NCI-H2227 treated with DMSO at 0.1 percent for 48 hours (cell line): ENCODE data around the gene TOR4A.

Experiments used
- DNase-seq: peaks from one replicate; lab custom pipeline; 2025; lab: John Stamatoyannopoulos, UW

TOR4A gene

DNA sequence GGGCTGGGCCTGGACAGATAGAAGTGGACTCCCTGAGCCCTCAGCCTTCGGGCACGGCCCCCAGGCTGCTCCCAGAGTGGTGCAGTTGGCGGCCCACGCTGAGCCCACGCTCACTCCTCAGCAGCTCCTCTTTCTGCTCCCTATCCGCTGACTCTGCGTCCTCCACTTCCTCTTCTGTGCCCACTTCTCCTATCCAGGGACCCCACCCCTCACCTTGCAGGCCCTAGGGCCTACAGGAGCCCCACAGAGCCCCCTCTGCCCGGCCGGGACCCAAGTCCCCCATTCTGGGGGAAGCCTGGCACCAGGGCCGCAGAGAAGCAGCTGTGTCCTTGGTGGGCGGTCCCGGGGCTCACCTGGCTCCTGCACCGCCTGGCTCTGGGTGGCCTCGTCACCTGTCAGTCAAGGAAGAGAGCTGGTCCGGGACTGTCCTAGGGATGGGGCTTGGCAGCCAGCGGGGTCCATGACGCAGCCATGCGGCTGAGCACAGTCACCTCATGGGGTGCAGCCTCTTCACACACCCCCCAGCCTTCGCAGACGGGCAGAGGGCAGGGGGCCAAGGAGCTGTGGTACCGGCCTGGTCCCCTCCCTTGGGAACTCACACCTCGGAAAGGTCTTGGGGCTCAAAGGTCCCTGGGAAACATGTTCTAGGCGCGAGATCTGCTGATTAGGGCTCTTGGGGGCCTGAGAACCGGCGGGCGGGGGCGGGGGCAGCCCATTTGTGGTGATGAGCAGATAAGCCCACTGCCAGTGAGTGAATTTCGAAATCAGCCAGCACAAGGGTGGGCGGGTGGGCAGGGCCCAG, 29.9 kb downstream of the TOR4A start:
- DNase-seq: no peak

DNA sequence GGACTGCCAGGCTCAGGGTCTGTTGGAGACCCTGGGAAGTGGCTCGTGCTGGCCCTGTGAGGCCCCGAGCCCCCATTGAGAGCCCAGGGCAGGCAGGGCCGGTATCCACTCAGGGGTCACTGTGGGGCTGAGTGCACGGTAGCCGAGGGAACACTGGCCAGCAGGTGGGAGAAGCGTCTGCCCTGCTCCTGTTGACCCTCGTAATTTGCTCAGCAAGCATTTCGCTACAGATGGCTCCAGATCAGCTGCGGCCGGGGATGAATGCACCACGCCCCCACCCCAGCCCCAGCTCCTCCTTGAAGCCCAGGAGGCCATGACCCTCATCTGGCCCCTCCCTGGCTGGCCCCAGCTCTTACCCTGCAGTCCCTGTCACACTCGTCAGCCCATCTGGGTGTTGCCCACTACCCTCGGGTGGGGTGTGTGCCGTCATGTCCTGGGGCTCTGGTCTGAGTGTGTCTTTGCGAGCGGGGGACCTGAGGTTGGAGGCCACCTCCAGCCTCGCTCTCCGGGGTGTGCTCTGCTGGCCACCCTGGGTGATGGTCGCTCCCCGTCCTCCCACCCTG, 30.6 kb downstream of the TOR4A start:
- DNase-seq: peak; percentile 13

DNA sequence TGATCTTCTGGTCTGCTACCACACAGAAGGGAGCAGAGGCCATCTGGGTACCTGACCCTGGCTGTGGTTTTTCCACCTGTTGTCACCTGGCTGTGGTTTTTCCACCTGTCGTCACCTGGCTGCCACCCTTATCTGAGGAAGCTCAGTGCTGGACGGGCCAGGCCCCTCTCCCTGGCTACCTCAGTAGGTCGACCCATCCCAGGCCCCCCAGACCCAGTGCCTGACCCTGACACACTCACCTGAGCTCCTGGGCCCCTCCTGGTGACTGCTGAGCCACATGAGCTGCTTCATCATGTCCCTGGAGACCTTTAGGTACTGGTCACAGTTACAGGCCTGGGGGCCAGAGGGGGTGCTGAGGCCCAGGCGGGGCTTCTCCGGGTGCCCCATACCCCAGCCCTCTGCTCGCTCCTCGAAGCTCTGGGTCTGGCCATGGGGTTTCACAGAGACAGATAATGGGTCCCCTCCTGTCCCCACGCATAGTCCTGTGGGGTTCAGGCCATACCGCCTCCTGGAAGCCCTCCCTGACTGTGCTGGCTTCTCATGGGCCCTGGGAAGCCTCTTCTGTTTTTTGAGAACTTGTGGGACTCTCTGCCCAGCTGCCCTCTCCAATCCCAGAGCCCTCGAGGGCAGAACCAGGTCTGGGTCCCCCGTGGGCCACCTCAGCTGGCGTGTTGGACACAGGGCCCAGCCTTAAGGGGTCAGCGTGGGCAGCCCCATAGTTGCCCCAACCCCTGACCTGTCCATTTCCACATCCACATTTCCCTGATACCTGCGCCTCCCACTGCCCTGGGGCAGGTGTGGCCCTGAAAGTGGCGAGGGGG, 32.1 kb downstream of the TOR4A start:
- DNase-seq: no peak

DNA sequence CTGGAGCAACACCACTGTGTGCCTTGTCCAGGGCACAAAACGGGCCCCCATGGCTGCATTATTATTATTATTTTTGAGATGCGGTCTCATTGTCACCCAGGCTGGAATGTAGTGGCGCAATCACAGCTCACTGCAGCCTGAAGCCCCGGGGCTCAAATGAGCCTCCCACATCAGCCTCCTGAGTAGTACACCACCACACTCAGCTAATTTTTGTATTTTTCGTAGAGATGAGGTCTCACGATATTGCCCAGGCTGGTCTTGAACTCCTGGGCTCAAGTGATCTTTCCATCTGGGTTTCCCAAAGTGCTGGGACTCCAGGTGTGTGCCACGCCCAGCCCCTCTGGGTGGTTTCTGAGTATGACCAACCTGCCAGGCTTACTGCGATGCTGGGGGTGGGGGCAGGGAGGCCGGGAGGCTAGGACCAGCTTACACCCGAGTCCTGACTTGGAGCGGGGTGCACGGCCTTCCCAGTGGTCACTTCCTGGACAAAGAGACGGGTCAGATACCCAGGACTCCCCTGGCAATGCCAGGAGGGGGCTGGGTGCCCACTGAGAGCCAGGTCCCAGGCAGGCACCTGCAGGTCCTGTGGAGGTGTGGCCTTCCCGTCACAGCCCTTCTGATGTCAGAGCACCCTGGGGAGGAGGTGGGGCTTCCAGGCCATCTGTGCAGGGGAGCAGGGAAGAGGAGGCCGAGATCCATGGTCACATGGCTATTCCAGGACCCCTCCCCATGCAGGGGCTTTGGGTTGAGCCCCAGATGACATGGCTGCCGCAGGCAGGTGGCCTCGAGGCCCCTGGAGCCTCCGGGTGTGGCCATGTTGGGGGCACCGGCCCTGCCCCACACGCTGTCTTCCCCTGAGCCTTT, 32.9 kb downstream of the TOR4A start:
- no peak for DNase-seq

DNA sequence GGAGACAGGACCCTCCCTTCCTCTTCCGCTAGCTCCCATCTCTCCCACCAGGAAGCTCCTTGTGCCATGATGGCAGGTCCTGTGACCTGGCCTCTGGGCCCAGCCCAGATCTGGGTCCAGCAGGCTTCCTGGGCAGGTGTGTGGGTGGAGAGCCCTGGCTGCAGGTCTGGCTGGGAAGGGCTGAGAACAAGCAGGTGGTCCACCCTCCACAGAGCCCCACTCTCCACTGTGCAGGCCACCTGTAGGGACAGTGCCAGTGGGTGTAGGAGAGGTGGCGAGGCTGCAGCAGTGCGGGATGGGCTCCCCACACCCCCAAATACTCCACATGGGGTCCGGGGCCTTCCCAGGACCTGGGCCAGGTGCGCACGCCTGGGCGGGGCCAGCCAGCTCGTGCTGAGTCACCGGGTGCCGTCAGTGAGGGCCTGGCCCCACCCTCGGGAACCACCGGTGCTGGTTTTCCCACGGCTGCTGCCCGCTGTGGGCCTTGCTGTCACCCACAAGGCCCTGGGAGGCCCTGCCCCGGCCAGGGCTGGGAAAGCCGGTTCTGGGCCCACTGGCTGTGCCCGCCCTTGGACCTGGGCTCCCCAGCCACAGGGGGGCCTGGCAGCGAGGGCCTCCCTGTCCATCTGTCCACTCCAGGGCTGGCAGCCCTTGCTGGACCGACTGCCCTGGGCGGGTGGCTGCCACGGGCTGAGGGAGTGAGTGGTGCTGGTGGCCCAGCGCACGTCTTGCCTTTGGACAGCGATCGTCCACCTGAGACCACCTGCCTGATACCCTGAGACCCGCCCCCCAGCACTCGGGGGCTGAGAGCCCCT, 33.9 kb downstream of the TOR4A start:
- DNase-seq: no peak

DNA sequence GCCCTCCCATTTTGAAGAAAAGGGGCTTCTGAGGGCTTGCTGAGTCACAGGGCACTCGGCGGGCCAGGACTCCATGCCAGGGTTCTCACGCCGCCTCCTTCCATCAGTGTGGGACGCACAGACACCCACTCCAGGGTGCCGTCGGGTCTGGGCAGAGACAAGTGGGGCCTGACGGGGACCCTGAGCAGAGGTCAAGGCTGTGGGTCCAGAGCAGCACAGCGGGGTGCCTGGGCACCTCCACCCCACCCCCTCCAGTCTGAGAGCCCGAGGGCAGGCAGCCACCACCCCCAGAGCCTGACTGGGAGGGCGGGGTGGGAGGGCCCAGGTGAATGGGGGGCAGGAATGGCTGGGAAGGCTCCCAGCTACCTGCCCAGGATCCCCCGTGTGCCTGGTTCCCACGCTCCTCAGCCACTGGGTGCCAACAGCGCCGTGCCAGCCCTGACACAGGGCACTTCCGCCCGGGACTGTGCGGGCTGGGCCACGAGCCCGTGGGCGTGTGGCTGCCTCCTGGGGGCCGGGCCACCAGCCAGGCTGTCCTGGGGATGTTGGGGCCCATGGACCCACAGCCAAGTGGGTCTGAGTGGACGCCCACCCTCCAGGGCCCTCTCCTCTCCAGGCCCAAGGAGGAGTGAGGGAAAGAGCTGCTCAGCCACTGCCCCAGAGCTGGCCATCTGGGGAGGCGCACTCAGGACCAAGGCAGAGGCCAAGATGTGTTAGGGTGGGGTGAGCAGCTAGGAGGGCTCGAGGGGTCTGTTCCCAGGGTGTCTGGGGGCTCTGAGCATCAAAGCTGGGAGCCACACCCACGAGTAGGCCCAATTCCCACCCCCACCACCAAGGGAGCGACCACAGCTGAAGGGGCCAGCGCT, 34.7 kb downstream of the TOR4A start:
- no peak for DNase-seq

DNA sequence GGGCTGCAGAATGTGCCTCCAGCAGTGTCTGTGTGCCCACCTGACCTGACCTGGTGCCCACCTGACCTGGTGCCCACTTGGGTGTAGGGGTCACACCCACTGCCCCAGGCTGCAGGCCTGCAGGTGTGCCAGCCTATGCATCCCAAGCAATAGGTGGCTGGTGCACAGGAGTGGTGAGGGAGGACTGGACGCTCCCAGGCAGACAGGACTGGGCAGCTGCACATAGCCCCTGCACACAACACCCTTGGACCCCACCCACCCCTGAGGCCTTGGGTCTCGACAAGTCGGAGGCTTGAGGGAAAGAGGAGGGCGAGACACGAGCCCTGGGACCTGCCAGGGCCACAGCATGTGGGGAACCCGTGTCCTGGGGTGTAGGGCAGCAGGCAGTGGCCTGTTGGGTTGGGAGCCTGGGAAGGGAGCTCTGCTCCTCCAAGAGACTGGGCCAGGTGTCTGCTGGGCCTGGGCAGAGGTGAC, 35.4 kb downstream of the TOR4A start:
- no peak for DNase-seq

DNA sequence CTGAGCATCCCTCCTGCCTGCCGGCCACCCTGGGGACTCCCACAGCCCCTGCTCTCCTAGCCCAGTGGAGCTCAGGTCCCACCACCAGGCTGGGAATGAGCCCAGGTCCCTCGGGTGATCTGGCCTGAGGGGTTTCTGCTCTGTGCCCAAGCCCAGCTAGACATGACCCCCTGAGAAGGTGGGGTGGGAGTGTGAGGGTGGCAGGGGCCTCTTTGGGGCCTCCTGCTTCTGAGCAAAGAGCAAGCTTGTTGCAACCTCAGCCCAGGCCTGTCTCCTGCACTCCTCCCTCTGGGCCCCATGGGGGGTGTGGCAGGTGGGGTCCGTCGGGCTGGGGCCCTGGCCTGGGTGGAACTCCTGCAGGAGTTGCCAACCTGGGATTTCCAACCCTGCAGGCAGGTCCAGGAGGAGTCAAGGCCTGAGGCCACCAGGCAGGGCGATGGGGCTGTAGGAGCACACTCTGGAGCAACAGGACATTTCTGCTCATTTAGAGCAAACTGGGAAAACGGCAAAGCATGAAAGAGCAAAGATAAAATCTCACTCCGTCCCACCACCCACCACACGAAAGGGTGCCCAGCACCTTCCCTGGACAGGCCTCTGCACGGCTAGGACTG, 35.9 kb downstream of the TOR4A start:
- DNase-seq: no peak

DNA sequence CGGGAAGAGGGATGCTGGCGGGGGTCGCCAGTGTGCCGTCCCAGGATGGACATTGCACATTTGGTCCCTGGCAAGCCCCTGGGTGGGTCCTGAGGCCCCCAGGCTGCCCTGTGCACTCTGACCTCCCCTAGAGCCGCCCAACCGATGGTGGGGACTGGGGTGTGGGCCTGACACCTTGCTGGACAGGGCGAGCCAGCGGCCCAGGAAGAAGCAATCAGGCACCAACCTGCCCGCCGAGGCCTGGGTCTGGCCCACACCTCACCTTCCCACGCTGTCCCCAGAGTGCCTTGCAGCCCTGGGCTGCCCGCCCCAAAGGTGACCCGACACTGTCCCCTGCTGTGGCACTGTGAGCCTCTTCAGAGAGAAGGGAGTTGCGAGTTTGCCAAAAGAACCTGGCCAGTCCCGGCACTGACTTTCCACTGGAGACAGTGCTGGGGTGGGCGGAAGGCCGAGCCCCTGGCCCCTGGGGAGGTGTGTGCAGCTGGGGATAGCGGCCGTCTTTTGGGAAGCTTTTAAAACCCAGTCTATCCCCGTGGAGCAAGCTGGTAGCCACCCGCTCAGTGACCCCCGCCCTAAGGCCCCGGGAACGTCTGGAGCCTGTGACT, 36.5 kb downstream of the TOR4A start:
- no peak for DNase-seq

DNA sequence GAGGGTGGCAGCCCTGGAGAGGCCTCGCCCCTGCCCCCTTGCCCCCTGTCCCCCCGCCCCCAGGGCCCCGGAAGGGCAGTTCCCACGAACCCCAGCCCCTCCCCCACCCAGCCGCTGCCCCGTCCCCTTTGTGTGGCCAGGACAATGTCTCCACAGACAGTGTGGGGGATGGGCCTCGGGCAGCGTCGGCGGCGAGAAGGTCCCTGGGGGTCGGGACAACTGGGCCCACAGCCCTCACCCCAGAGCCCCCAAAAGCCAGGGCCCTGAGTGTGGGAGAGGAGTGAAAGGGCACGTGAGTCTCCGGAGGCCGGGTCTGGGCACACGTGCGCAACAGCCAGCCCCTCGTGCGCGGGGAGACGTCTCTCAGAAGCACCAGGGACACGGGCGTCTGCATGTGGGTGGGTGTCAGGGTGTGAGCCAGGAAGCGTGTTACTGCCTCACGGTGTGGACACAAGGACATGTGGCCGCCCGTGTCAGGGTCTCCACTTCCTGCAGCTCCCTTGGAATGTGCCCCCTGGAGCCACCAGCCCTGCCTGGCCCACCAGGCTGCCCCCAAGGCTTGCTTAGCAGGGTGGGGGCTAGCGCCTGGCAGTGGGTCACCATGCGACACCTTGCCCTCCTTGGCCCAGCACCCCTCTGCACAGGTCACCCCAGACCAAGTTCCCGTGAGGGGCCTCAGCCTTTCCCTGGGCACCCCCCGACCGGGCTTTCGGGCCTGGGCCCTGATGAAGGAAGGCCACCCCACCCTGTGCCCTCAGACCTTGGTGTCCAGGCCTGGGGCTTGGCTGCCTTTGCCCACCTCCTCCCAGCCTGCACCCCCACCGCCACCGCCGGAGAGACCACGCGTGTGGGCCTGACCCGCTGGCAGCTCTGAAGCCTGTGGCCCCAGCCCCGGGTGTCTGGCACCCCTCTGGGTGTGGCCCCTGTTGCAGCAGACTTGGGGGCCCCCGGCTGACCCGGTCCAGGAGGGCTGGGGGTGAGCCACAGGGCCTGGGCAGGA, 37.3 kb downstream of the TOR4A start:
- DNase-seq: no peak

DNA sequence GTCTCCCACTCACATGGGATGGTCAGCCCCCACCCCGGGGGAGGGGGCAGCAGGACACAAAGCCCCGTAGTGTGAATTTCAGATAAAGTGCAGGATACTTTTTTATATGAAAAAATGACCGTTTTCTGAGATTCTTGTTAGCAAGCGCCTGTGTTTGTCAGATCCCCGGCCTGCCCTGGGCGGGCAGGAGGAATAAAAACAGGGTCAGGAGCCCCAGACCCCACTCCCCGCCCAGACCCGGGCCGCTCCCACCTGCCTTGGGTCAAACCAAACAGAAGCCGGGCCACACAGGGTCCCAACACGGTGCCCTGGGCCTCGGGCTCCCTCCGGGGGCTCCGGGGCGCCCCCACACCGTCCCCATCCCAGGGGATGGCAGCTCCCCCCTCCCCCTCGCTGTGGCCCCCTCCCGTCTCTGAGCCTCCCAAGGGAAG, 38.1 kb downstream of the TOR4A start:
- no peak for DNase-seq

DNA sequence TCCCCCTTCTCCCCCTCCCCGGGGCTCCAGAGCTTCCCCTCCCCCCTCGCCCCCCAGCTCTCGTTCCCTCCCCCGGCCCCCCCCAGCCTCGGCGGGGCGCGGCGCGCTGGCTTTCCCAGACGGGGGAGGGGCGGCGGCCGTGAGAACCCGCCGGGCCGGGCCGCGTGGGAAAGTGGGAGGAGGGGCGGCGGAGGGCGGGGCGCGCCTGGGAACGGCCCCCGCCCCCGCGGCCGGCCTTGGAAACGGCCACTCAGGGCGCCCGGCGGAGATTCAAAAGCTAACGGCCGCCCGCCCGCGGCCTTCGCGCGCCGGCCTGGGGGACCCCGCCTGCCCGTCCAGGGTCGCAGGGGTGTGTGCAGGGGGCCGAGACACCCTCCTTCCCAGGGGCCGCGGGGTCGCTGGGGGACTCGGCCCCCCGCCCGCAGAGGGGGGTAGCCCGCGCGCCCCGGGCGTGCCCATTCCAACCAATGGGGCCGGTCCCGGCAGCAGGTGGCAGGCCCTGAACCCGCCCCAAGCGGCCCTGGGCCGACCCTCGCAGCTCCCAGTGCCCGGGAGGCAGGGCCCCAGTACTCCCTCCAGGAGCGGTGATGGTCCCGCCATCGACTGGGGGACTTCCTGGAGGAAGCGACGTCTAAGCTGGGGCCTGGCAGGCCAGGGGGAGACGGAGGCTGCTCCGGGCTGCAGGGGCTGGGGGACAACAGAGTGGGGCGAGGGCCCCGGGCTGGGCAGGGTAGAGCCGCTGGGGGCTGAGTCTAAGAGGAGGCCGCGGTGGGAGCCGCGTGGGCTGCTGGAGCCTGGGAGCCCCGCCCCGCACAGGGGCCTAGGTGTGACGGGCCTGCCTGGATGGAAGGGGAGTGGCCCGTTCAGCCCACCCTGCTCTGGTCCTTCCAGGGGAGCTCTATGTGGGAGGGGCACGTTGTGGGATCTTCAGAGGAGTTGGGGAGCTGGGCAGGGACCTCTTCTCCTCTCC, 38.8 kb downstream of the TOR4A start:
- DNase-seq: peak; percentile 35

DNA sequence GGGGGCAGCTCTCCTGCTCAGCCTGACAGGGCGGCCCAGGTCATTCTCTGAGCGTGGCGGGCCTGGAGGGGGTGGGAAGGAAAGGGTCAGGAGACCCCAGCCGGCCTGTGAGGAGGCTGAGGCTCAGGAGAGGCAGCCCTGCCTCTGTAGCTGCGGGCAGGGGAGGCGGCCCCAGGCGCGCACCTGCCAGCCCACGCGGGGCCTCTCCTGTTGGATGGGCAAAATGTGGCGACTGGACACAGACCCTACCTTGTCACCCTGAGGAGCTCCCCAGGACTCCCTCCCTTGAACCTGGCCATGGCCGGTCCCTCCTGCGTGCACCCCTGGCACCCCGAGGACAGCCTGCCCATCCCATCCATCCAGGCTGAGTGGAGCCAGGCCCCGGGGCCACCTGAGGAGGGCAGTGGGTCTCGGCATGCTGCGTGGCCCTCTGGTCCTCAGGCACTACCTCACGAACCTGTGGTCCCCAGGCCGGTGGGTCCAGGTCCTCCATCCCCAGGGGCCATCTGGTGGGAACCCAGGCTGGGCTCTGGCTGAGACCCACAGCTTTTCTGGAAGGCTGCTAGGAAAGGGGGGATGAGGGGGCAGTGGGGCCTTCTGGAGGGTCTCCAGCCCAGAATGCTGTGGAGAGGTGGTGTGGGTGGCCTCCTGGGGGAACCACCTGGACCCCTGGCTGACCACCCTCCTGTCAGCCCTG, 39.6 kb downstream of the TOR4A start:
- DNase-seq: no peak

DNA sequence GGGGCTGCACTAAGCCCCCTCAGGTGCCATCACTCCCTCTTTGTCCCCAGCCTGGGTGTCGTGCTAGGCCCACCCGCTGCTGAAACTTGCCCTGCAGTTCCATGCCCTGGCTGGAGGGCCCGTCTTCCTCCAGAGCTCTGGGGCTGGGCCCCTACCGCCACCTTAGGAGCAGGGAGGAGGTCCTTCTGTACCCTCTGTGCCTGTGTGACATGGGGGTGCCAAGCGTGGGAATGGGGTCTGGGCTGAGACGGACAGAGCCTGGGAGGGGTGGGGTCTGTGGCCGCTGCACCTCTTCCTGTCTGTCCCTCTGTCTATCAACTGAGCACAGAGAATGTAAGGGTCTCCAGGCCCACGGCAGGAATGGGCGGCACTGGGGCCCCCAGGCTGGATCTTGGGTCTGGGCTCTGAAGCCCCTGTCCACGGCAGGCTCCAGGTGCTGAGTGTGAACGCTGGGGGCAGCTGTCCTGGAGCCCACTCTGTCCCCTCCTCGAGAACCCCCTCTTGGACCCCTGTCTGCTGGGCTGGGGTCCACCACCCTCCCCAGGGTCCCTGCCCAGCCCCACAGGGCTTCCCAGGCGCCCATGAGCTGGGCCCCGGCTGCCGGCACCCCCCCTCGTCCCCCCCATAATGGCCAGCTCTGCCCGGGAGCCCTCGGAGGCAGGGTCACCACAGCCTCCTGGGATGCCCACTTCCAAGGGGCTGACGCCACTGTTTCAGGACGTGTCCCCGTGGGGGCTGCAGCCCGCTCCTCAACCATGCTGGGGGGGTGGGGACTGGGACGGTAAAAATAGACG, 40.4 kb downstream of the TOR4A start:
- DNase-seq: no peak

DNA sequence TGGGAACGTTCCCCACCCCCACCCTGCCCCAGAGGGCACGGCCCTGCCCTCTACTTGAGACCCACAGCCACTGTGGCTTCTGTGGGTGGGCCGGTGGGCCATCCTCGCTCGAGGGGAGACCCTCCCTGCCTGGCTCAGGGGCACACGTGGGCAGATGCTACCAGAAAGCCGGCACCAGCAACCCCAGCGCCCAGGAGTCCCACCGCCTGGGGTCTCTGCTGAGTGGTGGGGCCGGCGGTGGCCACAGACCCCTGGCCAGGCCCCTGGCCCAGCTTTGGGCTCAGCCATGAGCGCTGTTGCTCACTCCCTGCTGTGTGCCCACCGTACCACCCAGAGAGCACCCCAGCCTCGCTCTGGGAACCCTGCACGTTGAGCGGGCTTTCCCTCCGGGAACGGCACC, 41.1 kb downstream of the TOR4A start:
- DNase-seq: no peak
